HL-60 (cell line): ENCODE data around the gene TENM3.

ENCODE experiments used
- DNase-seq, 2 experiments: peaks; one replicate each; pipeline ENCODE4 v3.0.0-alpha.2; 2010 to 2020; ENCODE audit warnings: low read depth in 1 of 2, low spot score in 1 of 2
- H3K27ac ChIP-seq: fragments of 250-450 bp; sonication (Bioruptor Pico); replicated peaks from 2 replicates; pipeline ENCODE4 v1.5.1; 2020; ENCODE audit warnings: mild to moderate bottlenecking, moderate library complexity
- H3K27me3 ChIP-seq: fragments of 250-450 bp; sonication (Bioruptor Pico); 2 replicates; pipeline ENCODE4 v1.5.1; 2021; ENCODE audit warnings: mild to moderate bottlenecking, moderate library complexity; ENCODE audit not compliant: insufficient read depth, poor library complexity, severe bottlenecking
- H3K4me3 ChIP-seq: replicated peaks from 2 replicates; pipeline ENCODE4 v1.5.1; 2011; ENCODE audit warnings: mild to moderate bottlenecking, control low read depth, low read length; ENCODE audit not compliant: insufficient read depth
- CTCF ChIP-seq: IDR thresholded peaks from one replicate; pipeline ENCODE4 v1.5.1; 2011; ENCODE audit warnings: low read length, control low read depth, inconsistent platforms; ENCODE audit not compliant: insufficient read depth
- GABPA ChIP-seq: IDR thresholded peaks from 2 replicates; pipeline ENCODE4 v1.6.1; 2012; ENCODE audit warnings: low read depth
- POLR2AphosphoS5 ChIP-seq: IDR thresholded peaks from 2 replicates; pipeline ENCODE4 v1.6.1; 2012; ENCODE audit warnings: low read depth
- REST ChIP-seq: IDR thresholded peaks from 2 replicates; pipeline ENCODE4 v1.6.1; 2012; ENCODE audit warnings: low read depth; ENCODE audit not compliant: insufficient replicate concordance
- SPI1 ChIP-seq: IDR thresholded peaks from 2 replicates; pipeline ENCODE4 v1.6.1; 2012; ENCODE audit warnings: low read depth, mild to moderate bottlenecking, borderline replicate concordance

The TENM3 gene

GRCh38 chr4:182292612-182293011 lies 49.4 kb downstream of the TENM3 start:
- no peak for DNase-seq
- TF ChIP-seq REST (no peak), GABPA (no peak), SPI1 (no peak), CTCF (no peak), POLR2AphosphoS5 (no peak)
- H3K4me3 ChIP-seq, result no peak overlapping the region
- no peak overlapping the region for H3K27ac ChIP-seq
- no peaks in the 10 kb centered on the region for H3K27me3 ChIP-seq

- no peak for DNase-seq
- Histone ChIP-seq H3K4me3 (no peak overlapping the region), H3K27me3 (no peaks in the 10 kb centered on the region), H3K27ac (no peak overlapping the region)
- TF ChIP-seq POLR2AphosphoS5, result no peak
- TF ChIP-seq REST, result no peak
- TF ChIP-seq SPI1, result no peak
- TF ChIP-seq CTCF, result no peak
- no peak for TF ChIP-seq GABPA
Observed at GRCh38 chr4:182293691-182294255, 50.6 kb downstream of the TENM3 start.

GRCh38 chr4:182294451-182294850 lies 51.2 kb downstream of the TENM3 start:
- Histone ChIP-seq H3K27ac (no peak overlapping the region), H3K27me3 (no peaks in the 10 kb centered on the region), H3K4me3 (no peak overlapping the region)
- TF ChIP-seq CTCF (no peak), GABPA (no peak), SPI1 (no peak), POLR2AphosphoS5 (no peak), REST (no peak)
- DNase-seq, result no peak
